Measurements from ENCODE around the gene FAM3C. TPM values are rescaled to one million over a fixed set of nuclear protein-coding genes. Genes with fewer than 3 reads are reported as not detected.

Gene FAM3C
- total RNA-seq, 6 experiments from 2014 or later, result 54.8 to 85.0 (median 76.6) TPM

DNA sequence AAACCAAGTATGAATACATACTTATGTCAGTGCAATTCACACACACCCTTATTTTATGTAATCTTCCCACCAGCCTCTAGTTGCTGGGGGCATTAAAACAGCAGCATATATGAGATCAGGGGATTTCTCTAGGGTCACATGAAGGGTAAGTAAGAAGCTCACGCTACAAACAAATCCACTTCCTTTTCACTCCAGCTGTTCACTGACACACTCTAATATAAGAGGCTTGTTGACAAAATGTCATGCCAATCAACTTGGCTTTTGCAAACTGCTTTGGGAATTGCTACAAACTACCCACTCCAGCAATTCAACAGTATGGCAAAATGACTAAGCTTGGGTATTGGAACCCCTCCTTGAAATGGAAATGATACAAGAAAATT, 10.3 kb downstream of the FAM3C start:
- H3K27me3 Mint-ChIP-seq (ENCODE audit: insufficient read depth), result no peaks in the 10 kb centered on the region
- H3K4me1 Mint-ChIP-seq (ENCODE audit: low read depth), result peaks cover 52% of the 10 kb centered on the region
- TF ChIP-seq, protein P1, sequence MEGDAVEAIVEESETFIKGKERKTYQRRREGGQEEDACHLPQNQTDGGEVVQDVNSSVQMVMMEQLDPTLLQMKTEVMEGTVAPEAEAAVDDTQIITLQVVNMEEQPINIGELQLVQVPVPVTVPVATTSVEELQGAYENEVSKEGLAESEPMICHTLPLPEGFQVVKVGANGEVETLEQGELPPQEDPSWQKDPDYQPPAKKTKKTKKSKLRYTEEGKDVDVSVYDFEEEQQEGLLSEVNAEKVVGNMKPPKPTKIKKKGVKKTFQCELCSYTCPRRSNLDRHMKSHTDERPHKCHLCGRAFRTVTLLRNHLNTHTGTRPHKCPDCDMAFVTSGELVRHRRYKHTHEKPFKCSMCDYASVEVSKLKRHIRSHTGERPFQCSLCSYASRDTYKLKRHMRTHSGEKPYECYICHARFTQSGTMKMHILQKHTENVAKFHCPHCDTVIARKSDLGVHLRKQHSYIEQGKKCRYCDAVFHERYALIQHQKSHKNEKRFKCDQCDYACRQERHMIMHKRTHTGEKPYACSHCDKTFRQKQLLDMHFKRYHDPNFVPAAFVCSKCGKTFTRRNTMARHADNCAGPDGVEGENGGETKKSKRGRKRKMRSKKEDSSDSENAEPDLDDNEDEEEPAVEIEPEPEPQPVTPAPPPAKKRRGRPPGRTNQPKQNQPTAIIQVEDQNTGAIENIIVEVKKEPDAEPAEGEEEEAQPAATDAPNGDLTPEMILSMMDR (IDR thresholded peaks at IDR 0.05), result no peak
- no peak overlapping the region for H3K4me3 Mint-ChIP-seq
- H3K9me3 Mint-ChIP-seq, result no peaks in the 10 kb centered on the region
- H3K27ac Mint-ChIP-seq, result no peak overlapping the region
- DNase-seq, result no peak
- no peaks in the 10 kb centered on the region for H3K36me3 Mint-ChIP-seq (ENCODE audit: low read depth)

DNA sequence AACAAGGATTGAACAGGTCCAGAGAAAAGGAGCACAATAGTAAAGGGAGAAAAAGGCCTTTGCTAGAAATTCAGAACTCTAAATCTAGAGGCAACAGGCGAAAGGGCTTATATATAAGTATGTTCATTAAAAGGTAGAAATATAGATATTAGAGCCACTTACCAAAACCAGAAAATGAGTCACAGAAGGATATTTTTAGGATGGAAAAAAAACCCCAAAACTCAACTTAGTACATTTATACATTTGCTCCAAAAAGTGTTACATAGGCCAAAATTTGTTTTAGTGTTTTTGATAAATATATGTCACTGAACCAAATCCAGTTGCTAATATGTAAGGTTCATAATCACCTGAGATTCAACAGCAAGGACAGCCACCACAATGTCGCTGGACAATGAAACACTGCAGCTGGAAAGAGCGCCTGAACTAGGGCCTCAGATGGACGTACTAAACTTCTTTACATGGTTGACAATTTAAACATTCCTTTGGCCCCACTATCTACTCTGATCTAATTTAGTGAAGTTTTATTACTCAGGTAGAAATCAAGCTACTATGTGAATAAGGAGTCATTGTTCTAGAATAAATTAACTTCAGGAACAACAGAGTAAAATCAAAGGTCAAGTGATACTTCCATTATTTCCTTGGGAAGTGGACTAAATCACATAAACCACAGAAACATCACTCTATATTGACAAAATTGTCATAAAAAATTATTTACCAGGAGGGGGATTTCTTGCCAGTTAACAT, 10.9 kb downstream of the FAM3C start:
- TF ChIP-seq, protein P1 (IDR thresholded peaks at IDR 0.05), result no peak
- Mint-ChIP-seq H3K36me3 (ENCODE audit: low read depth) (no peaks in the 10 kb centered on the region), H3K27ac (no peak overlapping the region), H3K4me3 (no peak overlapping the region), H3K4me1 (ENCODE audit: low read depth) (peaks cover 51% of the 10 kb centered on the region), H3K9me3 (no peaks in the 10 kb centered on the region), H3K27me3 (ENCODE audit: insufficient read depth) (no peaks in the 10 kb centered on the region; the same call in 1 of the 2 replicates)
- DNase-seq, result no peak

DNA sequence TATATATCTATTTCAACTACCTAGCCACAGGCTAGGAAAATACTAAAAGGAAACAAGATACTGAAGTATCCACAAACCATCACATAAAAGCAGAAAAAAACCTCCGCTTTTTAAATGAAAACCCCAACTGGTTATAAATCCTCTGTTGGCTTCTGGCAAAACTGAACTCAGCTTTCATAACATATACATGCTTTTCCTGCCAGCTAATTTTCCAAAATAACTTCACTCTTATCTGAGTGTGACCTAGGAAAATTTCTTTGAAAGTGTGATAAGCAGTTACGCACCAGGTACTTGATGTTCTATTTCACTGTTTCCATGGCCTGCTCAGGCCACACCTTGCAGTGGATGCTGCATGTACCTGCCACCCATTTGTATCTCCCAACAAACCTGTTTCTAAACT, 11.8 kb downstream of the FAM3C start:
- Mint-ChIP-seq H3K4me1 (ENCODE audit: low read depth) (peaks cover 41% of the 10 kb centered on the region), H3K27ac (no peak overlapping the region), H3K9me3 (no peaks in the 10 kb centered on the region), H3K27me3 (ENCODE audit: insufficient read depth) (no peaks in the 10 kb centered on the region; the same call in 1 of the 2 replicates), H3K4me3 (no peak overlapping the region), H3K36me3 (ENCODE audit: low read depth) (no peaks in the 10 kb centered on the region)
- no peak for DNase-seq
- TF ChIP-seq, protein P1 (IDR thresholded peaks at IDR 0.05), result no peak

DNA sequence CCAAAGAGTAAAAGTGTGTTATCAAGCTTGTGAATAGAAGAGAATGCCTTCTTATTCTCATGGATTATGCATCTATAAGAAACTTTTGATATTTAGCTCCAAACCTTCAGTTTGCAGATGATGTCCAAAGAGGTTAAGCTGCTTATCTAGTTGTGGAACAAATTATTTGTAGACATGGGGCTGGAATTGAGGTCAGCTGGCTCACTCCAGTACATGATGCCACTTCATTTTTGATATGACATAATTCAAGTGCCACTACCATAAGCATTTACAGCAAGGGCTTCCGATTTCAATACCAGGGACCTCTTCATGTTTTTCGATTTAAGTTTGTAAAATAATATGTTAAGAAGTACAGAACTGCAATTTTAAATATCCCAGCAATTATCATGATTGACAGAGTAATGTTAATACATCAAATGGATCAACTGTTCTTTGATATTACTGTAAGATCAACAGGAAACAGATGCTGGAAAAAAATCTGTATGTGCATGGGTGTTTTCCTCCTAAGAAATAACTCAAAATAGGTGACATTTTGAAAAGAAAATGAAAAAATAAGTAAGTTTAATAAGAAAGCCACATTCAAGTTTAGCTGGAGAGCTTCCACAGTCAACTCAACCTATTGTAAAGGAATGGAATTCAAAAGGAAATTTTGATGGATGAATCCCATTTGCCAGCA, 12.7 kb downstream of the FAM3C start:
- peaks cover 33% of the 10 kb centered on the region for H3K4me1 Mint-ChIP-seq (ENCODE audit: low read depth)
- no peaks in the 10 kb centered on the region for H3K36me3 Mint-ChIP-seq (ENCODE audit: low read depth)
- no peak overlapping the region for H3K27ac Mint-ChIP-seq
- no peak for DNase-seq
- no peaks in the 10 kb centered on the region for H3K9me3 Mint-ChIP-seq
- TF ChIP-seq, protein P1 (IDR thresholded peaks at IDR 0.05), result no peak
- H3K4me3 Mint-ChIP-seq, result no peak overlapping the region
- no peaks in the 10 kb centered on the region; the same call in 1 of the 2 replicates for H3K27me3 Mint-ChIP-seq (ENCODE audit: insufficient read depth)

DNA sequence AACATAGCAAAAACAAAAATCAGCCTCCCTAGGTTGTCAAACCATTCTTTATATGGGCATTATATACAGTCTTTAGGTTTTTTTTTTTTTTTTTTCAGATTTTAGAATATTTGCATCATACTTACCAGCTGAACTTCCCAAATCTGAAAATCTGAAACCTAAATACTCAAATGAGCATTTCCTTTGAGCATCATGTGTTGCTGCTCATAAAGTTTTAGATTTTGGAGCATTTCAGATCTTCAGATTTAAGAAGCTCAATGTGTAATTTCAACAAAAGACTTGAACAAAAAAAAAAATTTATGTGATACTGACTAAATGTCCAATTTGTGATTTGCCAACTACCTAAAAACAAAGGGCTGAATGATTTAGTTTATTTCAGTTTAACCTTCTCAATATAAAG, 13.6 kb downstream of the FAM3C start:
- Mint-ChIP-seq H3K9me3 (no peaks in the 10 kb centered on the region), H3K4me3 (no peak overlapping the region), H3K36me3 (ENCODE audit: low read depth) (no peaks in the 10 kb centered on the region), H3K27me3 (ENCODE audit: insufficient read depth) (no peaks in the 10 kb centered on the region; the same call in 1 of the 2 replicates), H3K4me1 (ENCODE audit: low read depth) (peaks cover 26% of the 10 kb centered on the region), H3K27ac (no peak overlapping the region)
- DNase-seq, result no peak
- TF ChIP-seq, protein P1 (IDR thresholded peaks at IDR 0.05), result no peak

Measured in HFFc6 (cell line).